Chondrocyte (in vitro differentiated cells): Measurements from ENCODE around the gene USP4. TPM values are rescaled to one million over a fixed set of nuclear protein-coding genes. Genes with fewer than 3 reads are reported as not detected.
"Not testable (repeated sequence)": the region's sequence is repeated elsewhere in the genome, so short reads cannot be mapped to it uniquely, and the experiment has no call there.

ENCODE experiments used
- DNase-seq: peaks from one replicate; pipeline ENCODE4 v3.0.0; 2021; ENCODE audit warnings: mixed read lengths, low spot score
- H3K27ac Mint-ChIP-seq: one replicate; pipeline ENCODE4 v1.8.0; 2021; ENCODE audit warnings: mild to moderate bottlenecking, moderate library complexity, mixed read lengths; ENCODE audit not compliant: unreplicated experiment
- H3K27me3 Mint-ChIP-seq: 2 replicates; pipeline ENCODE4 v1.8.0; 2021; ENCODE audit warnings: low read depth, mixed read lengths
- H3K36me3 Mint-ChIP-seq: 2 replicates; pipeline ENCODE4 v1.8.0; 2021; ENCODE audit warnings: low read depth, mixed read lengths
- H3K4me1 Mint-ChIP-seq: 2 replicates; pipeline ENCODE4 v1.8.0; 2021; ENCODE audit warnings: low read depth, mild to moderate bottlenecking, mixed read lengths
- H3K4me3 Mint-ChIP-seq: one replicate; pipeline ENCODE4 v1.8.0; 2021; ENCODE audit warnings: mild to moderate bottlenecking, moderate library complexity, mixed read lengths; ENCODE audit not compliant: unreplicated experiment
- H3K9me3 Mint-ChIP-seq: 2 replicates; pipeline ENCODE4 v1.8.0; 2021; ENCODE audit warnings: low read depth, mixed read lengths
- total RNA-seq: library from RNA; stranded (reverse); gene quantifications from 3 replicates; pipeline ENCODE4 v1.2.1, GENCODE V29; 2021
- TF ChIP-seq, protein P1 (sequence below): fragments of 200-600 bp; sonication (generic); IDR thresholded peaks from 2 replicates; pipeline ENCODE4 v1.5.0; 2021; ENCODE audit warnings: antibody characterized with exemption, mild to moderate bottlenecking, moderate library complexity

Gene USP4
- total RNA-seq, 1 donor from 2014 or later, result 31.9 TPM

DNA sequence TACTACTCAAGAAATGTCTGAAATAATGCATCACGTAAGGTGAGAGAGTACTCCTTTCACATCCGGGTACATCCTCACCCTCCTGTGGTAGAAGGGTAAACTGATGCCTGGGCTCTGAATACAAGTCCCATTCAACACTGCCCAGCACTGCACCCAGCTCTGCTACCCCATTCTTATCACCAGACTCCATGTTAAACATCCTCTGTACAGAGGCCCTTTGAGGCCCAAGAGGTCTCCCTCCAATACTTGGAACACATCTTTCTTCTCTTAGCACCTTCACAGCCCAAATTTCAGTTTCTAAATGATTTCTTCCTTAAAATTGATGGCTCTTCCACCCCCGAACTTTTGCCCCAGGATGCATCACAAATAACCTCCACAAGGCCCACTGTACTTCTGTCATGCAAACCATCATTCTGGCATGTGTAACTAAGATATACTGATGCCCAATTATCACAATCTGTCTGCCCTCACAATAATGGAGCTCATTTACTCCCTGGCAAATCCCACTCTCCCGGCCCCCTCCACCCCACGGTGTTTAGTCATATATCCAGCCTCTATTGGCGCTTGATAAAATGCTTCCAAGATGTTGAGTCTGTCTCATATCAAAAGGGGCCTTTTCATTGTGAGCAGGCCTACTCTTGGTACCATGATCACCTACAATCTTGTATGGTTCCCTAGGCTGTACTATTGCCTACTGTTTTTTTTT is 30.9 kb upstream of the USP4 start:
- peaks cover 17% of the 10 kb centered on the region for H3K4me1 Mint-ChIP-seq
- no peak overlapping the region for H3K27ac Mint-ChIP-seq
- H3K27me3 Mint-ChIP-seq, result no peaks in the 10 kb centered on the region
- TF ChIP-seq, protein P1, sequence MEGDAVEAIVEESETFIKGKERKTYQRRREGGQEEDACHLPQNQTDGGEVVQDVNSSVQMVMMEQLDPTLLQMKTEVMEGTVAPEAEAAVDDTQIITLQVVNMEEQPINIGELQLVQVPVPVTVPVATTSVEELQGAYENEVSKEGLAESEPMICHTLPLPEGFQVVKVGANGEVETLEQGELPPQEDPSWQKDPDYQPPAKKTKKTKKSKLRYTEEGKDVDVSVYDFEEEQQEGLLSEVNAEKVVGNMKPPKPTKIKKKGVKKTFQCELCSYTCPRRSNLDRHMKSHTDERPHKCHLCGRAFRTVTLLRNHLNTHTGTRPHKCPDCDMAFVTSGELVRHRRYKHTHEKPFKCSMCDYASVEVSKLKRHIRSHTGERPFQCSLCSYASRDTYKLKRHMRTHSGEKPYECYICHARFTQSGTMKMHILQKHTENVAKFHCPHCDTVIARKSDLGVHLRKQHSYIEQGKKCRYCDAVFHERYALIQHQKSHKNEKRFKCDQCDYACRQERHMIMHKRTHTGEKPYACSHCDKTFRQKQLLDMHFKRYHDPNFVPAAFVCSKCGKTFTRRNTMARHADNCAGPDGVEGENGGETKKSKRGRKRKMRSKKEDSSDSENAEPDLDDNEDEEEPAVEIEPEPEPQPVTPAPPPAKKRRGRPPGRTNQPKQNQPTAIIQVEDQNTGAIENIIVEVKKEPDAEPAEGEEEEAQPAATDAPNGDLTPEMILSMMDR, result no peak
- H3K4me3 Mint-ChIP-seq, result no peak overlapping the region
- H3K36me3 Mint-ChIP-seq, result peaks cover 39% of the 10 kb centered on the region
- DNase-seq, result no peak
- no peaks in the 10 kb centered on the region for H3K9me3 Mint-ChIP-seq

DNA sequence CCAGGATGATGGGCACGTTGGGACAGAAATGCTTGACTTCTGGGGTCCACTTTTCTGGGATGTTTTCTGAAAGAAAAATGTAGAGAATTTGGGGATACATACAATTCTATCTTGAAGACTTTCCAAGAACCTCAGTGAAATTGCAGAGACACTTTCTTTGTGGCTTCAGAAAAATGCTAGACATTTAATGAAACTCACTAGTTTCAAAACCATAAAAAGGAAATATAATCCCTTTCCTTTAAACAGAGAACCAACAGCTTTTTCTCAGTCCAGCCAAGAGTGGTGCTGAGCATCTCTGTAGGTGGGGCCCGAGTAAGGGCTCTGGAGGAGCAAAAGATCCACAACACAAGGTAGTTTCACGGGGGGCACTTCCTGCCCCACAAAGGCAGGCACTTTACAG is 22.7 kb upstream of the USP4 start:
- Mint-ChIP-seq H3K4me1 (peaks cover 45% of the 10 kb centered on the region), H3K27ac (peak overlapping the region; percentile 90), H3K27me3 (no peaks in the 10 kb centered on the region), H3K4me3 (peak overlapping the region; percentile 35), H3K9me3 (no peaks in the 10 kb centered on the region), H3K36me3 (peaks cover 34% of the 10 kb centered on the region)
- TF ChIP-seq, protein P1, result no peak
- no peak for DNase-seq

DNA sequence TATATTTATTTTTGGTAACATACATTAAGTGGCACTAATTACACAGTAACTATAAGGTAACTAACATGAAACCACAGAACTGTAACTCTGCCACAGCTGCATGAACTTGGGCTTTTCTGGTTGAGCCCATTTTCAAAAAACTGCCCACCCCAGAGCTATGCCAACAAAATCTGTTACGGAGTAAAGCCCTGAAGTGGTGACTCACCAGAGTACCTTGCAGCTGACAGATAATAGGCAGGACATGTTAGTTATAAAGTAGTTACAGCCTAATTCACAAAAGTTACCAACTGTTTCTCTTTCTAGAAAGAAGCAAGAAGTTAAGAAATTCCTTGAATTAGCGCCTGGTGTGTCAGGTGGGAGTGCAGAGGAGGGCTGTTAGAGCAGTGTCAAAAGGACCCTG is 19.8 kb upstream of the USP4 start:
- H3K27ac Mint-ChIP-seq, result peak overlapping the region; percentile 95
- H3K9me3 Mint-ChIP-seq, result no peaks in the 10 kb centered on the region
- H3K4me3 Mint-ChIP-seq, result no peak overlapping the region
- TF ChIP-seq, protein P1, result no peak
- no peaks in the 10 kb centered on the region for H3K27me3 Mint-ChIP-seq
- DNase-seq, result no peak
- peaks cover 57% of the 10 kb centered on the region for H3K4me1 Mint-ChIP-seq
- H3K36me3 Mint-ChIP-seq, result peaks cover 32% of the 10 kb centered on the region

DNA sequence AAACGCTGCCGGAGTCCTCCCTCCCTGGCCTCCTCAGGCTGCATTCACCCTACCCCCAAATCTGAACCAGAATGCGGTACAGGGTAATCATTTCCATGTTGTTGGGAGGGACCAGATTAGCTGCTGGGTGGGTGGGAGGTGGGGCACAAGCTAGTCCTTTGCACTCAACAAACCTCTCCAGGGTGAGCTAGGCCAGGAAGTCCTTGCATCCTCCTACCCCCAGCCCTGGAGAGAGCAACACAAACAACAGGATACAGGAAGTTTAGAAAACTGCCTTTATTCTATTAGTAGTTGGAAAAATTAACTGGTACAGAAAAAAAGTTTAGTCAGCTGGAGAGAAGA is 19.0 kb upstream of the USP4 start:
- Mint-ChIP-seq H3K27ac (peak overlapping the region; percentile 95), H3K4me1 (peaks cover 56% of the 10 kb centered on the region), H3K27me3 (no peaks in the 10 kb centered on the region), H3K9me3 (no peaks in the 10 kb centered on the region), H3K4me3 (peak overlapping the region; percentile 82), H3K36me3 (peaks cover 31% of the 10 kb centered on the region)
- no peak for DNase-seq
- TF ChIP-seq, protein P1, result no peak

DNA sequence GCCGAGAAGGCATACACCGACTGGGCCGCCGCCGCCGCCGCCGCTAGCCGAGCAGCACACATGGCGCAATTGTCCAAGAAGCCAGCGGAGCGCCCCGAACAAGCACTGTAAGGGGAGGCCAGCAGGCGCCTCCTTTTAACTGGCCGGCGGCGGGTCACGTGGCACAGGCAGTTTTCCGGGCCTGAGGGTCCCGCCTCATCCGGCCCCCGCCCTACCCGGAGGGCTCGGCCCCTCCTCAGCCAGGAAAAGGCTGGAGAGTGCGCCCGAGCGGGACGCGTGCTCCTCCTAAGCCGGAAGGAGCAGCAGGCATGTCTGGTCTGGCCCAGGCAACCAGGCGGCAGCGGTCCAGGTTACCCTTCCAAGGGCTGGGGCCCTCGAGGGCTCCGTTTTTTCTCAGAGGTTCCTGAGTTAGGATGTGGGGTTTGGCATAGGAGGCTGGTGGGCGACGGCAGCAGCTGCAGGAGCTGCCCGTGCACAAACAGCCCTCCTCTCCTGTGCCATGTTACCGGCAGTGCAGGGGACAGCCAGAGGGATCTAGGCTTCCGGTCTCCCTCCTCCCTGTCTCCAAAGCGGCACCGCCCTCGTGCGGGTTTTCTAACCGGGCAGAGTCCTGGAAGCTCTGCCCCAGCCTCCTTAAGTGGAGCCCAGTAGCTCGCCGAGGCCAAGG is 18.5 kb upstream of the USP4 start, which contains the start of gene GPX1:
TSS of gene GPX1 (minus strand) at position 137 of the 667 bp plus-strand sequence. CDS start at position 62, 75 bp downstream.
- H3K36me3 Mint-ChIP-seq, result peaks cover 28% of the 10 kb centered on the region
- no peaks in the 10 kb centered on the region for H3K9me3 Mint-ChIP-seq
- H3K4me3 Mint-ChIP-seq, result peak within 1 kb of the TSS; percentile 82
- H3K27ac Mint-ChIP-seq, result peak within 1 kb of the TSS; percentile 95
- TF ChIP-seq, protein P1, result no peak
- peaks cover 51% of the 10 kb centered on the region for H3K4me1 Mint-ChIP-seq
- no peaks in the 10 kb centered on the region for H3K27me3 Mint-ChIP-seq
- peak; percentile 96 for DNase-seq

DNA sequence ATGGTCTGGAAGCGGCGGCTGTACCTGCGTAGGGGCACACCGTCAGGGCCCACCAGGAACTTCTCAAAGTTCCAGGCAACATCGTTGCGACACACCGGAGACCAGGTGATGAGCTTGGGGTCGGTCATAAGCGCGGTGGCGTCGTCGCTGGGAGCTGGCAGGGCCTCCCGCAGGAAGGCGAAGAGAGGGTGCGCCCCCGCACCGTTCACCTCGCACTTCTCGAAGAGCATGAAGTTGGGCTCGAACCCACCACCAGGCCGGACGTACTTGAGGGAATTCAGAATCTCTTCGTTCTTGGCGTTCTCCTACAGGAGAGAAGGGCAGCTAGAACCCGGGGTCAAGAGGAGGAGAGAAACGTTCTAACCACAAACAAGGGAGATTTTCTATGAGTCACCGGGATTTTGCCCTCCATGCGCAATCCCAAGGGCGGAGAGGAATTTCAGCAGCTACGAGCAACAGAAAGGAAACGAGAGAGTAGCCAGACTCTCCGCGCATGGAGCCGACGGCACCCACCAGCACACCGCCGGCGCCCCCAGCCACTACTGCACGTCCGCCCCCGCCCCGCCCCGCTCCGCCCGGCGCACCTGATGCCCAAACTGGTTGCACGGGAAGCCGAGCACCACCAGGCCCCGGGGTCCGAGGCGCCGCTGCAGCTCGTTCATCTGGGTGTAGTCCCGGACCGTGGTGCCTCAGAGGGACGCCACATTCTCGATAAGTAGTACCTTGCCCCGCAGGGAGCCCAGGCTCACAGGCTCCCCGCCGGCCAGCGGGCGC is 17.8 kb upstream of the USP4 start:
- peaks cover 25% of the 10 kb centered on the region for H3K36me3 Mint-ChIP-seq
- H3K4me3 Mint-ChIP-seq, result peak overlapping the region; percentile 82
- H3K9me3 Mint-ChIP-seq, H3K27me3 Mint-ChIP-seq: not testable (repeated sequence)
- H3K4me1 Mint-ChIP-seq, result peaks cover 49% of the 10 kb centered on the region
- H3K27ac Mint-ChIP-seq, result peak overlapping the region; percentile 95
- DNase-seq, result peak; percentile 88

DNA sequence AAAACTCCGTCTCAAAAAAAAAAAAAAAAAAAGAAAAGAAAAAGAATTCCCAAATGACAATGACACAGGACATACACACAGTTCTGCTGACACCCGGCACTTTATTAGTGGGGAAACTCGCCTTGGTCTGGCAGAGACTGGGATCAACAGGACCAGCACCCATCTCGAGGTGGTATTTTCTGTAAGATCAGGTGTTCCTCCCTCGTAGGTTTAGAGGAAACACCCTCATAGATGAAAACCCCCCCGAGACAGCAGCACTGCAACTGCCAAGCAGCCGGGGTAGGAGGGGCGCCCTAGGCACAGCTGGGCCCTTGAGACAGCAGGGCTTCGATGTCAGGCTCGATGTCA is 17.2 kb upstream of the USP4 start:
- Mint-ChIP-seq H3K36me3 (peaks cover 22% of the 10 kb centered on the region), H3K4me1 (peaks cover 49% of the 10 kb centered on the region)

More for the DNA sequence above, 17.2 kb upstream of the USP4 start:
- Mint-ChIP-seq H3K4me3 (peak overlapping the region; percentile 82), H3K27ac (peak overlapping the region; percentile 95)
- not testable (repeated sequence) for H3K9me3 Mint-ChIP-seq, DNase-seq, H3K27me3 Mint-ChIP-seq
